PFSK-1 (cell line): ENCODE measurements around the gene PLEKHM2.

ENCODE experiments used
- FOXP2 ChIP-seq: optimal IDR thresholded peaks from 2 replicates; pipeline ENCODE3; 2011; ENCODE audit warnings: borderline replicate concordance, control low read depth, inconsistent platforms; ENCODE audit not compliant: insufficient read depth; ENCODE audit errors: extremely low read length, extremely low read depth
- POLR2AphosphoS5 ChIP-seq: IDR thresholded peaks from 2 replicates; pipeline ENCODE4 v1.6.1; 2012; ENCODE audit warnings: low read depth, mild to moderate bottlenecking, control low read depth, low read length, moderate library complexity
- REST ChIP-seq, 2 experiments: IDR thresholded peaks; 2 replicates each; pipeline versions ENCODE4 v1.6.1 to v1.8.0; 2011 to 2012; ENCODE audit warnings: low read depth in 2 of 2, low read length in 2 of 2, control low read depth in 1 of 2, inconsistent platforms in 1 of 2, mild to moderate bottlenecking in 1 of 2, moderate library complexity in 1 of 2; ENCODE audit not compliant: insufficient read depth in 1 of 2
- SIN3A ChIP-seq: IDR thresholded peaks from 2 replicates; pipeline ENCODE4 v1.6.1; 2012; ENCODE audit warnings: mild to moderate bottlenecking, low read length, moderate library complexity, borderline replicate concordance; ENCODE audit not compliant: insufficient read depth
- TAF1 ChIP-seq: IDR thresholded peaks from 2 replicates; pipeline ENCODE4 v1.6.1; 2012; ENCODE audit warnings: low read length, control low read depth, borderline replicate concordance; ENCODE audit not compliant: insufficient read depth

- no peak for TF ChIP-seq POLR2AphosphoS5
- no peak for TF ChIP-seq SIN3A
- no peak for TF ChIP-seq TAF1
- TF ChIP-seq REST (IDR thresholded peaks at IDR 0.05; ENCODE audit: insufficient read depth in 1 of 2, low read depth in 2 of 2, low read length in 2 of 2): no peak
- no peak for TF ChIP-seq FOXP2
These were observed 4.0 kb upstream of the PLEKHM2 start for GRCh38 chr1:15680131-15680530.
